Stimulated activated CD4-positive, alpha-beta T cell treated with anti-CD3 and anti-CD28 coated beads, Interleukin-2, amount 100 ng/mL, for 24 hours (primary cell): ENCODE data around the gene ACVR1.
"Not testable (repeated sequence)": the region's sequence is repeated elsewhere in the genome, so short reads cannot be mapped to it uniquely, and the experiment has no call there.

Source experiments
- DNase-seq, 2 donors: peaks; one replicate each; pipeline ENCODE4 v3.0.0-alpha.2; 2020

The ACVR1 gene

GRCh38 chr2:157848213-157848612 lies 27.9 kb downstream of the ACVR1 start:
- no peak for DNase-seq

GRCh38 chr2:157845081-157845480 lies 31.0 kb downstream of the ACVR1 start:
- DNase-seq = no peak

GRCh38 chr2:157843935-157844334 lies 32.2 kb downstream of the ACVR1 start:
- DNase-seq = no peak

GRCh38 chr2:157843081-157843480 lies 33.0 kb downstream of the ACVR1 start:
- no peak for DNase-seq

- DNase-seq = no peak
Measured at GRCh38 chr2:157842106-157842879, 33.8 kb downstream of the ACVR1 start.

- no peak for DNase-seq
Measured at GRCh38 chr2:157841485-157841884, 34.6 kb downstream of the ACVR1 start.

GRCh38 chr2:157840568-157841156 lies 35.5 kb downstream of the ACVR1 start:
- no peak for DNase-seq

- no peak for DNase-seq
Measured at GRCh38 chr2:157839822-157840221, 36.3 kb downstream of the ACVR1 start.

- DNase-seq = no peak
Measured at GRCh38 chr2:157839162-157839801, 36.8 kb downstream of the ACVR1 start.

GRCh38 chr2:157838442-157839161 lies 37.5 kb downstream of the ACVR1 start:
- peak in 1 of 2 donors; percentile 19 for DNase-seq

- DNase-seq = no peak
Measured at GRCh38 chr2:157837851-157838441, 38.2 kb downstream of the ACVR1 start.

- DNase-seq = no peak
Measured at GRCh38 chr2:157836531-157836930, 39.6 kb downstream of the ACVR1 start.

- DNase-seq = no peak
Measured at GRCh38 chr2:157835425-157835824, 40.7 kb downstream of the ACVR1 start.

GRCh38 chr2:157835006-157835405 lies 41.1 kb downstream of the ACVR1 start:
- DNase-seq = no peak

GRCh38 chr2:157833721-157834120 lies 42.4 kb downstream of the ACVR1 start:
- no peak for DNase-seq

GRCh38 chr2:157831573-157832315 lies 44.4 kb downstream of the ACVR1 start:
- no peak for DNase-seq

- DNase-seq = no peak
Measured at GRCh38 chr2:157830696-157831570, 45.2 kb downstream of the ACVR1 start.

- no peak for DNase-seq
Measured at GRCh38 chr2:157830266-157830665, 45.9 kb downstream of the ACVR1 start.

- DNase-seq = no peak
Measured at GRCh38 chr2:157827377-157827776, 48.8 kb downstream of the ACVR1 start.

- not testable (repeated sequence) for DNase-seq
Measured at GRCh38 chr2:157826644-157827043, 49.5 kb downstream of the ACVR1 start.

- no peak for DNase-seq
Measured at GRCh38 chr2:157825885-157826284, 50.2 kb downstream of the ACVR1 start.
